Peyer's patch (tissue), 4 donors: ENCODE results near the gene PLEKHS1. TPM values are rescaled to one million over a fixed set of nuclear protein-coding genes. Genes with fewer than 3 reads are reported as not detected.

Source experiments
- DNase-seq, 3 donors: peaks; one replicate each; pipeline ENCODE4 v3.0.0-alpha.2; 2017 to 2019
- H3K27ac ChIP-seq, 4 donors: fragments of 200-600 bp; sonication (generic); one replicate each; pipeline ENCODE4 v1.5.1; 2016 to 2019
- H3K27me3 ChIP-seq, 2 donors: fragments of 200-600 bp; sonication (generic); one replicate each; pipeline ENCODE4 v1.5.1; 2019
- H3K36me3 ChIP-seq, 3 donors: fragments of 200-600 bp; sonication (generic); one replicate each; pipeline ENCODE4 v1.5.1; 2016 to 2019
- H3K4me1 ChIP-seq, 4 donors: fragments of 200-600 bp; sonication (generic); one replicate each; pipeline ENCODE4 v1.5.1; 2016 to 2019
- H3K4me3 ChIP-seq, 4 donors: fragments of 200-600 bp; sonication (generic); 1 replicate in 3 of 4; 2 replicates in 1 of 4; pipeline ENCODE4 v1.5.1; 2016 to 2019; ENCODE audit warnings: mild to moderate bottlenecking in 1 of 4
- H3K9me3 ChIP-seq, 4 donors: fragments of 200-600 bp; sonication (generic); one replicate each; pipeline ENCODE4 v1.5.1; 2016 to 2019; ENCODE audit warnings: mild to moderate bottlenecking in 1 of 4
- CTCF ChIP-seq, 6 experiments: fragments of 450-650 bp in 4 of 6; fragments of 200-600 bp in 2 of 6; sonication (generic) in 1 of 6; IDR thresholded peaks; one replicate each; pipeline ENCODE4 v1.5.1; 2017 to 2019; ENCODE audit warnings: antibody characterized with exemption in 6 of 6, mild to moderate bottlenecking in 3 of 6, moderate library complexity in 1 of 6
- POLR2A ChIP-seq, 2 donors: fragments of 450-650 bp; IDR thresholded peaks; one replicate each; pipeline ENCODE4 v1.5.1; 2017; ENCODE audit warnings: antibody characterized with exemption in 2 of 2, mild to moderate bottlenecking in 2 of 2, moderate library complexity in 2 of 2
- total RNA-seq, 4 donors: library from RNA; depleted of rRNA; stranded (reverse); fragments of >200 nt; gene quantifications; one replicate each; pipeline ENCODE4 v1.1.0, GENCODE V29; 2016

The PLEKHS1 gene
- total RNA-seq, 4 donors from 2014 or later: 20.6 to 129 (median 50.4) TPM

DNA sequence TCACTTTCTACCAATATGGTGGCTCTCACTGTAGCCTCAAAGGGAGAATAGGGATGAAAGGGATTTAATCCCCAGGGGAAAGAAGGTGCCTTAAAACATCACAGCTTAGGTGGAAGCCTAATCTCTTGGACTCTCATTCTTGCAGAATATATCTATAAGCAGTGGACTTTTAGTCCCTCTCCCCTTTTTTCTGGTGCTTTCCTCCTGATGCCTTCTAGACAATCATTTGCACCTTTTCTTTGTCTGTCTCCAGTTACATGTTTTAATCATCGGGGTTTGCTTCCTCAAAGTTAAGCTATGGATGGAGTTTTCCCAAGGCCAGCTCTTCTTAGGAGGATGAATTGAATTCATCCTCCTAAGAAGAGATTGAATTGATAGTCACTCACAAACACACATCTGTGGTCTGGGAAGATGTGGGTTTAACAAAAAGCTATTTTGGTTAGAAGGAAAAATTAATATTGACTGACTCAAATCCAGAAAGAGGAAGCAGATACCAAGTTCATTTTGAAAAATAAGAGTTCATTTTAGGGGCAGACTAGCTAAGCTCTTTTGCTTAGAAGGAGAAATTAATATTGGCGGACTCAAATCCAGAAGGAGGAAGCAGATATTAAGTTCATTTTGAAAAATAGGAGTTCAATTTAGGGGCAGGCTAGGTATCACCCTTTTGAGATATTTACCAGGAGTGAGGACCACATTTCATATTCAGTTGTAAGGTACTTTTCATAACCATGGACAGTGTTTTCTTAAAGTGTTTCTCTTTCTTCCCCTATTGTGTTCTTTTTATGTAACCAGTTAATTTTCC lies 35.2 kb upstream of the PLEKHS1 start:
- peaks cover 0 to 9% (median 0%) of the 10 kb centered on the region in 4 donors for H3K4me1 ChIP-seq

DNA sequence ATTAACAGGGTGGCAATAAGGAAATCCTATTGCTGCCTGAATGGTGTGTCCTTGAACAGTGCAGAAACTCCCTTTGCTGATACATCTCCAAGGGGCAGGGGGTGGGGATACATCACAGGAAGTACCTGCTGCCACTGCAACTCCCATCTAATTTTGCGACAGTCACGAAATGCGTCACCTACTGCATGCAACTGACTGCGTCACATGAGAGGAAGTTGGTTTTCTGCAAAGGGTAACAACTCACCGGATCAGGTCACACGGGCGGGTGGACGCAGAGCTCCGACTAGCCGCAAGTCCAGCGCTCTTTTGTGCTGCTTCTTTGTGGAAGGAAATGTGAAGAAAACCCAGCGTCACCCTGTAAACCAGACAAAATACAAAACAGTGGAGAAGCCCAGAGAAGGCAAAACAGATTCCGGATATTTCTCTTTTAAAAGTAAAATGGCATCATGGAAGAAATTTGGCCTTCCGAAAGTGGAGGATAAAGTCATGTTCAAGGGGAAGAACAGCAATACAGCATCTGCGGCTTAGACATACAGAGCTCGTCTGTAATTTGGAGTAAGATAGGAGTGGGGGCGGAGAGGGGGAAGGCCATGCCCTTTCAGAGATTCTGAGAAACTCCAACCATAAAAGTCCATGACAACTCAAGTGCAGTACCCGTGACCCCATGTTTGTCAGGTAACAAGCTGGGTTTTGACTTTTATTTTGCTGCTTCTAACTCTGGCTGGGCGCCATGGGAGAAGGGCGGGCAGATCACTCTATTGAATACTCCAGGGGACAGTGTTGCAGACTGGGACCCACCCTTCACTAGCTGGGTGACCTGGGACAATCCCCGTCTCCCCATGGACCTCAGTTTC lies 32.3 kb upstream of the PLEKHS1 start:
- peak overlapping the region in 3 of 4 donors; percentile 69 to 84 (median 83) for H3K27ac ChIP-seq
- peaks cover 0 to 41% (median 1%) of the 10 kb centered on the region in 3 donors for H3K36me3 ChIP-seq
- DNase-seq: peak in 2 of 3 donors; percentile 79 to 92
- TF ChIP-seq POLR2A (IDR thresholded peaks at IDR 0.05) (peak; percentile 92 to 94), CTCF (IDR thresholded peaks at IDR 0.05) (peak in 1 of 6 experiments; percentile 4)
- H3K4me1 ChIP-seq: peaks cover 0 to 2% (median 0%) of the 10 kb centered on the region in 4 donors
- peak overlapping the region in 3 of 4 donors; percentile 21 to 51 (median 45) for H3K4me3 ChIP-seq
- no peaks in the 10 kb centered on the region for H3K9me3 ChIP-seq
- no peaks in the 10 kb centered on the region for H3K27me3 ChIP-seq

More for the DNA sequence above, 35.2 kb upstream of the PLEKHS1 start:
- TF ChIP-seq POLR2A (IDR thresholded peaks at IDR 0.05) (no peak), CTCF (IDR thresholded peaks at IDR 0.05) (no peak)
- H3K27ac ChIP-seq: no peak overlapping the region
- H3K36me3 ChIP-seq: peaks cover 0 to 18% (median 0%) of the 10 kb centered on the region in 3 donors
- no peaks in the 10 kb centered on the region for H3K9me3 ChIP-seq
- no peaks in the 10 kb centered on the region for H3K27me3 ChIP-seq
- H3K4me3 ChIP-seq: no peak overlapping the region
- DNase-seq: no peak

DNA sequence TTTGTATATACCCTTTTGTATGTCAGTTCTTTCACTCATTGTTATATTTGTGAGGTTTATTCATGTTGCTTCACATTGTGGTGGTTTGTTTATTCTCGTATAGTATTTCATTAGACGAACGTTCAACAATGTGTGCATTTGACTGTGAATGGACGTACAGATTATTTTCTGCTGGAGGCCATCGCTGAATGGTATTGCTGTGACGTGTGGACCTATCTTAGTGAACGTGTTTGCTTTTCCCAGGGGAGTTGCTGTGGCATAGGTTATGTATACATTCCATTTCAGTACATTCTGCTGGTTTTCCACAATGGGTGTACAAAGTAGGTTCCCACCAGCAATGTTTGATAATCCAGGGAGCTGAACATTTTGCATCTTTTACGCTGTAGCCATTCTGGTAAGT lies 31.1 kb upstream of the PLEKHS1 start:
- Histone ChIP-seq H3K4me3 (peak overlapping the region in 2 of 4 donors; percentile 45 to 51), H3K4me1 (no peaks in the 10 kb centered on the region), H3K9me3 (no peaks in the 10 kb centered on the region), H3K36me3 (peaks cover 0 to 49% (median 4%) of the 10 kb centered on the region in 3 donors), H3K27me3 (no peaks in the 10 kb centered on the region), H3K27ac (no peak overlapping the region)
- no peak for TF ChIP-seq CTCF (IDR thresholded peaks at IDR 0.05)
- no peak for TF ChIP-seq POLR2A (IDR thresholded peaks at IDR 0.05)
- no peak for DNase-seq

DNA sequence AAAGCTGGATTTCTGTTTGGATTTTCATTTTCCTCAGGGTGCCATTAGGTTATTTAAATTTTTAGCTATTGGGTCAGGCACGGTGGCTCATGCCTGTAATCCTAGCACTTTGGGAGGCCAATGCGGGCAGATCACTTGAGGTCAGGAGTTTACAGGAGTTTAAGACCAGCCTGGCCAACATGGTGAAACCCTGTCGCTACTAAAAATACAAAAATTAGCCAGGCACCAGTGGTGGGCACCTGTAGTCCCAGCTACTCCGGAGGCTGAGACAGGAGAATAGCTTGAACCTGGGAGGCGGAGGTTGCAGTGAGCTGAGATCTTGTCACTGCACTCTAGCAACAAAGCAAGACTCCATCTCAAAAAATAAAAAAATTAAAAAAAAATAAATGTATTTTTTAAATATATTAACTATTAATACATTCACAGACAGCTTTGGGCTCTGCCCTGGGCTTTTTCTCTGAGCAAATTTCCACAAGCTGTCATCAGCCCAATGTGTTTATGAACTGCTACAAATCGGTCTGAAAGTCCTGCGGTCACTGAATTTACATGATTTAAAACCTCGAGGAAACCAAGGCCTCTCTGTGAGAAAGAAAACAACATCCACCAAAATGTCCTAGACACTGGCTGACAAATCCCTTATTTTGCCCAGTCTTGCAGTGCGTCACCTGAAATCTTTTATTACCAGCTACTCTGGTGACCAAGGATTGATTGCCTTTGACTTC lies 19.2 kb upstream of the PLEKHS1 start:
- Histone ChIP-seq H3K36me3 (peaks cover 0 to 37% (median 0%) of the 10 kb centered on the region in 3 donors), H3K27ac (no peak overlapping the region), H3K9me3 (no peaks in the 10 kb centered on the region), H3K27me3 (no peaks in the 10 kb centered on the region), H3K4me1 (peaks cover 0 to 6% (median 0%) of the 10 kb centered on the region in 4 donors), H3K4me3 (no peak overlapping the region)
- TF ChIP-seq POLR2A (IDR thresholded peaks at IDR 0.05): no peak
- TF ChIP-seq CTCF (IDR thresholded peaks at IDR 0.05): no peak
- no peak for DNase-seq

GRCh38 chr10:113732966-113733365 lies 18.5 kb upstream of the PLEKHS1 start:
- Histone ChIP-seq H3K4me1 (peaks cover 0 to 6% (median 0%) of the 10 kb centered on the region in 4 donors), H3K27me3 (no peaks in the 10 kb centered on the region), H3K27ac (no peak overlapping the region), H3K36me3 (peaks cover 0 to 30% (median 0%) of the 10 kb centered on the region in 3 donors), H3K4me3 (no peak overlapping the region), H3K9me3 (no peaks in the 10 kb centered on the region)
- no peak for TF ChIP-seq CTCF (IDR thresholded peaks at IDR 0.05)
- TF ChIP-seq POLR2A (IDR thresholded peaks at IDR 0.05): no peak
- DNase-seq: no peak
